Measurements from ENCODE around the gene ACTR3C.
"Not testable (repeated sequence)": the region's sequence is repeated elsewhere in the genome, so short reads cannot be mapped to it uniquely, and the experiment has no call there.

Gene ACTR3C

GRCh38 chr7:150295027-150295426, 28.3 kb downstream of the ACTR3C start:
- H3K9me3 ChIP-seq; H3K4me3 ChIP-seq; intact Hi-C loops (cut with DNase I; ENCODE audit: low total_unique reads); DNase-seq; H3K27ac ChIP-seq; H3K4me1 ChIP-seq; H3K36me3 ChIP-seq; H3K27me3 ChIP-seq: not testable (repeated sequence)

- H3K4me1 ChIP-seq; intact Hi-C loops (cut with DNase I; ENCODE audit: low total_unique reads); DNase-seq; H3K4me3 ChIP-seq; H3K27me3 ChIP-seq; H3K27ac ChIP-seq; H3K9me3 ChIP-seq; H3K36me3 ChIP-seq: not testable (repeated sequence)
Measured at GRCh38 chr7:150290317-150290716, 33.0 kb downstream of the ACTR3C start.

- H3K9me3 ChIP-seq; DNase-seq; H3K4me1 ChIP-seq; H3K4me3 ChIP-seq; H3K27ac ChIP-seq; H3K36me3 ChIP-seq; intact Hi-C loops (cut with DNase I; ENCODE audit: low total_unique reads); H3K27me3 ChIP-seq: not testable (repeated sequence)
Measured at GRCh38 chr7:150288816-150289215, 34.5 kb downstream of the ACTR3C start.

- H3K9me3 ChIP-seq; H3K4me3 ChIP-seq; H3K36me3 ChIP-seq; H3K4me1 ChIP-seq; intact Hi-C loops (cut with DNase I; ENCODE audit: low total_unique reads); DNase-seq; H3K27ac ChIP-seq; H3K27me3 ChIP-seq: not testable (repeated sequence)
Measured at GRCh38 chr7:150287815-150288214, 35.5 kb downstream of the ACTR3C start.

DNA sequence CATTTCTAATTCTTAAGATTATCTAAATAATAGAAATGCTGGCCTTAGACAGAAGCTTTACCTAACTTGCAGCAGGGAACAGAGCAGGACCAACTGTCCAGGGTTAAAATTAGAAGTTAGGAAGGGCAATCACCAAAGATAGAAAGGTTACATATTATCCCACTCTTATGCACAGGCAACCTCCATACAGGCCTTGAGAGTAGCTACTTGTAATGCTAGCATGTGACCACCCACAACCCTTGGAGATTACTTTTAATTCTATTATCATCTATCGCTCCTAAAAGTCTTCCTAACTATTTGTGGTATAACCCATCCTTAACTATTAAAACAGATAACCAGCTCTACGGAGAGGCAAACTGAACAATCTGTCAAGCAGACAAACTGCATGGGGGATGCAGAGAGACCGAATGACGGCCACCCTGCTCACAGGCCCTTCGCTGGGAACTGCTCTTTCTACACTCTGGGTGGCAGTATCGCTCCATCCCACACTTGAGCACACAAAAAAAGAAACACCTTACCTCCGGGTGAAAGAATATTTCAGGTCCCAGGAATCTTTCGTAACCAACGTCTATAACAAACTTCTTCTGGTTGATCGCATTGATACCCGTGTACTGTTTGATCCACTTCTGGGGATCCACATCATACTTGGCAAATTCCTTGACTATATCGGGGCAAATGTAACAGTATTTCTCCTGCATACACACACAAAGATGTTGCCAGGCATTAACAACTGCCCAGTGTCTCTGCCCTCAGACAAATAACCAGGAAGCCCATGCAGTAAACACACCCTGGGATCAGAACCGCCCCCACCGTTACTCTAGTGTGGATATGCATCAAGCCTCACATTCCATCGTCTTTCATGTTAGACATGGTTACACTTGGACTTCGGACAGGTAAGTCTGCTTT, 37.2 kb downstream of the ACTR3C start:
- DNase-seq; H3K36me3 ChIP-seq; H3K4me3 ChIP-seq; intact Hi-C loops (cut with DNase I; ENCODE audit: low total_unique reads); H3K27me3 ChIP-seq; H3K4me1 ChIP-seq; H3K9me3 ChIP-seq; H3K27ac ChIP-seq: not testable (repeated sequence)
- peak; percentile 63 to 67 for TF ChIP-seq CTCF (IDR thresholded peaks at IDR 0.05)

DNA sequence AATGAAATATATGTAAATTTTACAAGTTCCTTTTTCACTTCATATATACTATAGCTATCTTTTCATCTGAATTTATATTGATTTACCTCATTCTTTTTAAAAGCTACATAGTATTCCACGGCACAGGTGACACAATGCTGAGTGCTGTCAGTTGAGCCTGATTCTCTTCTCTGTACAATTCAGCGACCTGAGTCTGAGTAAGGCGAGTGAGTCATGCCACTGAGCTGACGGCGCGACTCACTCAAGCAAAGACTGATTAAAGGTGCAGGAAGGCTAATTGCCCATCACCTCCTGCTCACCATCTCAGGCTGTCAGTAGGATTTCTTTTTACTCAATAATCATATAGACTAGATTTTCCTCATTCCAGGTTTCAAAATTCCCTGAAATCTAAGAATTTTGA, 39.7 kb downstream of the ACTR3C start:
- H3K4me1 ChIP-seq; H3K4me3 ChIP-seq; H3K36me3 ChIP-seq; H3K27me3 ChIP-seq; intact Hi-C loops (cut with DNase I; ENCODE audit: low total_unique reads); DNase-seq; H3K27ac ChIP-seq; H3K9me3 ChIP-seq: not testable (repeated sequence)

GRCh38 chr7:150283111-150283510, 40.2 kb downstream of the ACTR3C start:
- H3K4me3 ChIP-seq; H3K27ac ChIP-seq; H3K27me3 ChIP-seq; H3K4me1 ChIP-seq; H3K36me3 ChIP-seq; intact Hi-C loops (cut with DNase I; ENCODE audit: low total_unique reads); H3K9me3 ChIP-seq; DNase-seq: not testable (repeated sequence)

- H3K36me3 ChIP-seq; intact Hi-C loops (cut with DNase I; ENCODE audit: low total_unique reads); H3K27me3 ChIP-seq; H3K27ac ChIP-seq; H3K4me3 ChIP-seq; H3K4me1 ChIP-seq; DNase-seq; H3K9me3 ChIP-seq: not testable (repeated sequence)
Measured at GRCh38 chr7:150281681-150282403, 41.5 kb downstream of the ACTR3C start.

DNA sequence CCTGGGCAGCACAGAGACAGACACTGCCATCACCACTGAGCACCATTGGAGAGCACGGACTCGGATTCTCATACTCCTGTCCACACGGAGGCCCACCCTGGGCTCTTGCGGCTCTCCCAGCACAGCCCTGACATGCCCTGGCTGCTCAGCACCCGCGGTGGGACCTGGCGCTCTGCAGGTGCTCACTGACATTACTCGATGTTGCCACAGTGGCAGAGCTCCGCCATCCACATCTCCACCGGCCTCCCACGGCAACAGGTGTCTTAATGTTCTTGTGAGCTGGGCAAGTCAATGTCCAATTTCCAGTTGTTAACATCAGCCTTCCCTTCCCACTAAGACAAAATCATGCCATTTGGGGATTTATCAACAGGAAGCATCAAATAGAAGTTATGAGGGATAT, 45.0 kb downstream of the ACTR3C start:
- DNase-seq, H3K27me3 ChIP-seq, H3K4me1 ChIP-seq, H3K9me3 ChIP-seq, H3K36me3 ChIP-seq, H3K4me3 ChIP-seq, H3K27ac ChIP-seq: not testable (repeated sequence)
- intact Hi-C loops (cut with DNase I; ENCODE audit: low total_unique reads): loop anchor here (10.0 kb wide), 1 partner anchor 394 kb away; no protein-coding TSS in a partner anchor

All from tibial artery (tissue), 4 donors.